Measurements from ENCODE around the gene TRPT1. TPM values are rescaled to one million over a fixed set of nuclear protein-coding genes. Genes with fewer than 3 reads are reported as not detected.

The TRPT1 gene
- total RNA-seq, 1 donor, result 33.3 TPM

DNA sequence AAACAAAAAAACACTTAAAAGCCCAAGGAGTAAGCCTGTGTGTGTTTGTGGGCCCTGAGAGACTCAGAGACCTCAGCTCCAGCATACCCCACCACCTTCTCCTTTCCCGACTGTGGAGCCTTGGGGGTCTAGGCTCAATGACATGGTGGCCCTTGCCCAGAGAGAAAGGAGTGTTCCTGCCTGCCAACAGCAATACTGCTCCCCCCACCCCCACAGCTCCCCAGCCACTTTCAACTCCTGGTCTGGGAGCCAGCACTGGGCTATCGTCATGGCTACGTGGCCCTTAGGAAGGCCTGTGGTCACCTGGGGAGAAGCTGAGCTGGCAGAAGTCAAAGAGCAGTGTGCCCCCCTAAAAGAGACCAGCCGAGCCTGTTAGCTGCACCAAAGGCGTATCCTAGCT is 18.1 kb upstream of the TRPT1 start:
- DNase-seq (ENCODE audit: low read depth), result no peak
- no peak overlapping the region for H3K4me3 ChIP-seq (ENCODE audit: low read depth, low read length)
- TF ChIP-seq CTCF (IDR thresholded peaks at IDR 0.05; ENCODE audit: insufficient read depth, low read length), result no peak

GRCh38 chr11:64243236-64243854 is 17.4 kb upstream of the TRPT1 start:
- DNase-seq (ENCODE audit: low read depth), result no peak
- no peak for TF ChIP-seq CTCF (IDR thresholded peaks at IDR 0.05; ENCODE audit: insufficient read depth, low read length)

DNA sequence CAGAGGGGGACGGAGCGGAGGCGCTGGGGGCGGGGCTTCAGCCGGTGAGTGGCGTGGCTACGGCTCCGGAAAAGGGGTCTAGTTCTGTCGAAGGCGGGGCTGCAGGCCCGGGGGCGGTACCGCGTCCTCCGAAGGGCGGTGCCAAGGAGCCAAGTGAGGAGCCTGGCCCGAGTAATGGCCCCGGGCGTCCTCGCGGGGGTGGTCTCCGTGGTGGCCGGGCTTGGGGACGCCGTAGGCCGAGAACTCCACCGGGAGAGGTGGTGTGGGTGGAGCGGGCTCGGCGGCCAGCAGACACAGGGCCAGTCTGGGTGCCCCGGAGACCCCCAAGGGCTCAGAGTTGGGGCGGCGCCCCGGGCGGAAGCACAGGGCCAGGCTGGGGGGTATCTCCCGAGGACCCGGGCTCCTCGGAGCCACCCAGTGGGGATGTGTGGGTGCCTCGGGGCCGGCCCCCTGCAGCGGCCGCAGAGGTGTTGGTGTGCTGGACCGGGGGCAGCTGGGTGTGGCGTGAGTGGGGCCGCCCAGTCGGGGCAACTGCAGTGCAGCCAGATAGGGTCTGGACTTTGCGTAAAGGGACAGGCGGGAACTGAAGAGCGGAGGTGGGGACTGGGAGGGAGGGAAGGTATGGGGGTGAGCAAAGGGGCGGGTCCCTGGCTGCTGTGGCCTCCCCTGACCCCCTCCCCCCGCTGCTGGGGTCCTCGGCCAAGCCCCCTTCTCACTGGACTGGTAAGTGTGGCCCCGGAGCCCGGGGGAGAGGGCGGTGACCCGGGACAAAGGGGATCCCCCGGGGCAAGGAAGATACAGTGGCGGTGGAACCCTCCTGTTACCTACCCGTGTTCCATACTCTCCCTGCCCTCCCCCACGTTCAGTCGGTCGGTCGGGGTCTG is 15.7 kb upstream of the TRPT1 start:
- peak overlapping the region; percentile 83 for H3K4me3 ChIP-seq (ENCODE audit: low read depth, low read length)
- DNase-seq (ENCODE audit: low read depth), result no peak
- no peak for TF ChIP-seq CTCF (IDR thresholded peaks at IDR 0.05; ENCODE audit: insufficient read depth, low read length)

More at GRCh38 chr11:64243236-64243854, 17.4 kb upstream of the TRPT1 start:
- peak overlapping the region; percentile 33 for H3K4me3 ChIP-seq (ENCODE audit: low read depth, low read length)

DNA sequence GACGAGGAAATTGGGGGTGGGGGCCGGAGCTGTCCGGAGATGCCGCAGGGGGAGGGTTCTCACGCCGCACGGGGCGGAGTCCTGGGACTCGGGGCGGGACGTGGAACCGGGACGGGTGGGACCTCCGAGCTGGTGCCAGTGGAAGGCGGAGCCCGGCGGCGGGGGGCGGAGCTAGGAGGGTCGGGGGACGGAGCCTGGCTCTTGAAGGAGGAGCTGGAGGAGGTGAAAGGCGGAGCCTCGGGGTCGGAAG is 15.2 kb upstream of the TRPT1 start:
- DNase-seq (ENCODE audit: low read depth), result peak; percentile 99
- H3K4me3 ChIP-seq (ENCODE audit: low read depth, low read length), result peak overlapping the region; percentile 80
- no peak for TF ChIP-seq CTCF (IDR thresholded peaks at IDR 0.05; ENCODE audit: insufficient read depth, low read length)

DNA sequence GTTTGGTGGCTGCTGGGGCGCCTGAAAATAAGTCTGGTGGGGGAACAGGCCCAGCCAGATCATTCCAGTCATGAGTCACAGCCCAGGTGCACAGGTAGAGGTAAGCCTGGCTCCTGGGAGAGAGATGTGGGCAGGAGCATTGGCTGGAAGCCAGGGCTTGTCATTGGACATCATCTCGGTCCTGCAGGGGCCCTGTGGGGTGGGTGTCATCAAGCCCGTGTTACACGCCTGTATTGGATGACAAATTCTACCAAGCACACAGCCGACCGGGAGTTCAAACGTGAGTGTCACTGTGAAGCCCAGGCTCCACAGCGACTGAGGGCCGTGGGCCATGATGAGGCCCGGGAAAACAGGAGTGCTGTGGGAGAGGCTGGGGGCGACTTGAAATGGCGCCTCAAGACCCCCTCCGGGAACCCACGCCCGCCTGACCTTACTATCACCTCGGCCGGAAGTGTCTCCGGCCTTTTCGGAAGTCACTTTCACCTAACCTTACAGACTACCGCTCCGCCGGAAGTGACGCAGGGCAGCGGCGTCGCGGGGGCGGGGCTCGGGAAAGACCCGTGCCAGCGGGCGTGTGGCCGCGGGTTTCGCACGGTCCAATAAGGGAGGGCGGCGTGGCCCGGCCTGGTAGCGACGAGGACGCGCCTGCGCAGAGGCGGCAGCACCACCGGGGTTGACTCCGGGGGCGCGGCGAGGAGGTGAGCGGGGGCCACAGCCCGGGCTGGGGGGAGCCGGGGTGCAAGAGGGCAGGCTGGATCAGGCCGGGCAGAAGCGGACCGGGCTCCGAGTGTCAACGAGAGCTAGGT is 14.7 kb upstream of the TRPT1 start, which contains the start of gene FKBP2:
TSS of gene FKBP2 (plus strand) at position 661 of the 806 bp plus-strand sequence. CDS start 1,293 bp downstream, outside the sequence.
- H3K4me3 ChIP-seq (ENCODE audit: low read depth, low read length), result peak within 1 kb of the TSS; percentile 83
- peak; percentile 96 for DNase-seq (ENCODE audit: low read depth)
- TF ChIP-seq CTCF (IDR thresholded peaks at IDR 0.05; ENCODE audit: insufficient read depth, low read length), result no peak

DNA sequence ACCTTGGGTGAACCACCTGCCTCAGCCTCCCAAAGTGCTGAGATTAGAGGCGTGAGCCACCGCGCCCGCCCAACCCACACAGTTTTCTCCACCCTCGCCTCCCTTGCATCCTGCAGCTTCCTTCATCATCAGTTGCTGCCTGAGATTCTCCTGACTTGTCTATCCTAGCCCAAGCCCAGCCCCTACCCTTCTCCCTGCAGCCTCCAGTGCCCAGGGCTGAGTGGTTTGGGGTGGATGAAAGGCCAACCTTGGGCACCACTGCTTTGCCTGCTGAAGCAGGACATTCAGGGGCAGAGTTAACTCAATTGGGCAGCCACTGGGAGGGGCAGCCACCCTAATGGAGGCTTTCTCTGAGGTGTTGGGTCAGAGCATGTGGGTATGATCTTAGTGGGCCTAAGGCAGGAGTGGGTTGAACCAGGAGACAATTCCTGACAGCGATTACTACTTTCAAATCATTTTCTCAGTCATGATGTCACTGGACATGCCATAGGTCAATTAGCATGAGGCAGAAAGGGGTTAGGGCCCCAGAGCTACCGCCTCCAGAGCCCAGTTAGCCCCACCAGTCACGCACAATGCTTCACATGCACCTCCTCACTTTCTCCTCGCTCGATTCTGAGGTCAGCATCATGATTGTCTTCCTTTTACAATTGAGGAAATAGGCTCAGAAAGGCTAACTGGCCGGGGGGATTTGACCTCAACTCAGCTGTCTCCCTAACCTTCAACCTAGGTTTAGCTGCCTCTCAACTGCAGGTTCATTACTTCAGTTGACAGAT is 13.9 kb upstream of the TRPT1 start:
- TF ChIP-seq CTCF (IDR thresholded peaks at IDR 0.05; ENCODE audit: insufficient read depth, low read length), result no peak
- DNase-seq (ENCODE audit: low read depth), result no peak
- H3K4me3 ChIP-seq (ENCODE audit: low read depth, low read length), result peak overlapping the region; percentile 71
